Measurements from ENCODE around the gene IMMP2L.
A peak's percentile ranks its signal among the peaks of the same experiment; 100 is the strongest.

IMMP2L gene

GRCh38 chr7:110764852-110765251, 797.4 kb downstream of the IMMP2L start:
- DNase-seq, result no peak

GRCh38 chr7:110762546-110763225, 799.6 kb downstream of the IMMP2L start:
- peak; percentile 73 for DNase-seq

GRCh38 chr7:110760341-110760740, 802.0 kb downstream of the IMMP2L start:
- no peak for DNase-seq

GRCh38 chr7:110759069-110759468, 803.2 kb downstream of the IMMP2L start:
- DNase-seq, result no peak

- DNase-seq, result no peak
Measured at GRCh38 chr7:110754649-110755048, 807.6 kb downstream of the IMMP2L start.

GRCh38 chr7:110750931-110751605, 811.2 kb downstream of the IMMP2L start:
- DNase-seq, result no peak

- DNase-seq, result no peak
Measured at GRCh38 chr7:110733221-110733620, 829.1 kb downstream of the IMMP2L start.

GRCh38 chr7:110724811-110725210, 837.5 kb downstream of the IMMP2L start:
- no peak for DNase-seq

- no peak for DNase-seq
Measured at GRCh38 chr7:110721395-110721794, 840.9 kb downstream of the IMMP2L start.

GRCh38 chr7:110720626-110721025, 841.7 kb downstream of the IMMP2L start:
- DNase-seq, result no peak

- peak; percentile 55 for DNase-seq
Measured at GRCh38 chr7:110719741-110720140, 842.6 kb downstream of the IMMP2L start.

GRCh38 chr7:110718503-110719205, 843.6 kb downstream of the IMMP2L start:
- DNase-seq, result peak; percentile 11

- no peak for DNase-seq
Measured at GRCh38 chr7:110704225-110704624, 858.1 kb downstream of the IMMP2L start.

- no peak for DNase-seq
Measured at GRCh38 chr7:110698576-110698975, 863.7 kb downstream of the IMMP2L start.

GRCh38 chr7:110693344-110693743, 868.9 kb downstream of the IMMP2L start:
- DNase-seq, result no peak

- DNase-seq, result no peak
Measured at GRCh38 chr7:110688908-110689307, 873.4 kb downstream of the IMMP2L start.

- DNase-seq, result no peak
Measured at GRCh38 chr7:110685899-110686298, 876.4 kb downstream of the IMMP2L start.

GRCh38 chr7:110681941-110682340, 880.4 kb downstream of the IMMP2L start:
- DNase-seq, result no peak

GRCh38 chr7:110677405-110677804, 884.9 kb downstream of the IMMP2L start:
- DNase-seq, result no peak

GRCh38 chr7:110676785-110677184, 885.5 kb downstream of the IMMP2L start:
- DNase-seq, result no peak

GRCh38 chr7:110675383-110676103, 886.7 kb downstream of the IMMP2L start:
- DNase-seq, result no peak

- DNase-seq, result no peak
Measured at GRCh38 chr7:110673148-110673547, 889.1 kb downstream of the IMMP2L start.

GRCh38 chr7:110669410-110669809, 892.9 kb downstream of the IMMP2L start:
- no peak for DNase-seq
